ENCODE measurements around the gene ADAM17. TPM values are rescaled to one million over a fixed set of nuclear protein-coding genes. Genes with fewer than 3 reads are reported as not detected.

ADAM17 gene
- total RNA-seq, 2 donors from 2014 or later, result 18.6 to 20.0 TPM

- no peak for TF ChIP-seq CTCF (IDR thresholded peaks at IDR 0.05)
- no peak for DNase-seq
- Histone ChIP-seq H3K27me3 (no peaks in the 10 kb centered on the region), H3K4me3 (no peak overlapping the region), H3K36me3 (no peaks in the 10 kb centered on the region), H3K9ac (ENCODE audit: low read depth in 2 of 2, low read length in 2 of 2) (no peak overlapping the region), H3K9me3 (no peaks in the 10 kb centered on the region), H3K4me1 (no peaks in the 10 kb centered on the region), H3K27ac (no peak overlapping the region)
- intact Hi-C loops (cut with DNase I), result no loop called here
Observed at GRCh38 chr2:9573840-9574239, 18.2 kb upstream of the ADAM17 start.

- no peak for DNase-seq
- no peaks in the 10 kb centered on the region for H3K27me3 ChIP-seq
- H3K36me3 ChIP-seq, result no peaks in the 10 kb centered on the region
- no peaks in the 10 kb centered on the region for H3K9me3 ChIP-seq
- no peak overlapping the region for H3K9ac ChIP-seq (ENCODE audit: low read depth in 2 of 2, low read length in 2 of 2)
- H3K4me1 ChIP-seq, result no peaks in the 10 kb centered on the region
- no peak for TF ChIP-seq CTCF (IDR thresholded peaks at IDR 0.05)
- H3K4me3 ChIP-seq, result no peak overlapping the region
- no peak overlapping the region for H3K27ac ChIP-seq
- intact Hi-C loops (cut with DNase I), result no loop called here
Observed at GRCh38 chr2:9573013-9573720, 17.5 kb upstream of the ADAM17 start.

- intact Hi-C loops (cut with DNase I), result no loop called here
- no peak overlapping the region for H3K9ac ChIP-seq (ENCODE audit: low read depth in 2 of 2, low read length in 2 of 2)
- no peaks in the 10 kb centered on the region for H3K27me3 ChIP-seq
- no peaks in the 10 kb centered on the region for H3K36me3 ChIP-seq
- H3K4me3 ChIP-seq, result no peak overlapping the region
- DNase-seq, result no peak
- H3K9me3 ChIP-seq, result no peaks in the 10 kb centered on the region
- TF ChIP-seq CTCF (IDR thresholded peaks at IDR 0.05), result no peak
- no peaks in the 10 kb centered on the region for H3K4me1 ChIP-seq
- no peak overlapping the region for H3K27ac ChIP-seq
Observed at GRCh38 chr2:9570182-9571060, 14.8 kb upstream of the ADAM17 start.

- no peak overlapping the region for H3K9ac ChIP-seq (ENCODE audit: low read depth in 2 of 2, low read length in 2 of 2)
- H3K4me3 ChIP-seq, result no peak overlapping the region
- peak overlapping the region; percentile 27 for H3K27ac ChIP-seq
- no peak for TF ChIP-seq CTCF (IDR thresholded peaks at IDR 0.05)
- H3K36me3 ChIP-seq, result no peaks in the 10 kb centered on the region
- H3K27me3 ChIP-seq, result no peaks in the 10 kb centered on the region
- no peaks in the 10 kb centered on the region for H3K9me3 ChIP-seq
- H3K4me1 ChIP-seq, result no peaks in the 10 kb centered on the region
- DNase-seq, result peak; percentile 71
- intact Hi-C loops (cut with DNase I), result no loop called here
Observed at GRCh38 chr2:9565436-9566153, 10.0 kb upstream of the ADAM17 start.

- Histone ChIP-seq H3K27ac (no peak overlapping the region), H3K4me1 (no peaks in the 10 kb centered on the region), H3K9me3 (no peaks in the 10 kb centered on the region), H3K27me3 (no peaks in the 10 kb centered on the region), H3K36me3 (no peaks in the 10 kb centered on the region), H3K4me3 (no peak overlapping the region), H3K9ac (ENCODE audit: low read depth in 2 of 2, low read length in 2 of 2) (no peak overlapping the region)
- no peak for DNase-seq
- TF ChIP-seq CTCF (IDR thresholded peaks at IDR 0.05), result no peak
- intact Hi-C loops (cut with DNase I), result no loop called here
Observed at GRCh38 chr2:9560628-9561027, 5.0 kb upstream of the ADAM17 start.
